HG02852 (cell line): ENCODE results near the gene ADAMTSL4.

ENCODE experiments used
- ATAC-seq: cut with Tn5 transposase; IDR thresholded peaks from one replicate; pipeline ENCODE4 v1.9.1; 2021; ENCODE audit warnings: mild to moderate bottlenecking, moderate library complexity; ENCODE audit not compliant: unreplicated experiment

Gene ADAMTSL4

DNA sequence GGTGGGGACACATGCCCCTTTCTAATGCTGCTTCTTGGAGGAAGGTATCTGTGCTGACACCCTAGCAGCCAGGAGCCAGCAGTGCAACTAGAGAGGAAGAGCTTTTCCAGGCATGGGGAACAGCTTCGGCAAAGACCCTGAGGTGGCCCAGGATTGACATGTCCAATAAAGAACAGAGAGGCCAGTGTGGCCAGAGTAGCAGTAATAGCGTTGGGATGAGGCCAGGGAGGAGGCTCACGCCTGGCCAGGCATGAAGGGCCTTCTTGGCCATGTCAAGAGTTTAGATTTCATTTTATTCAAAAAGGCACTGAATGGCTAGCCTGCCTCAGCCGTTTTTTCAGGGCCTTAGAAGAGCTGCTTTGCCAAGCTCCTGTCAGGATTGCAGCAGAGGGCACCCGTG, 16.3 kb upstream of the ADAMTSL4 start:
- ATAC-seq: no peak

DNA sequence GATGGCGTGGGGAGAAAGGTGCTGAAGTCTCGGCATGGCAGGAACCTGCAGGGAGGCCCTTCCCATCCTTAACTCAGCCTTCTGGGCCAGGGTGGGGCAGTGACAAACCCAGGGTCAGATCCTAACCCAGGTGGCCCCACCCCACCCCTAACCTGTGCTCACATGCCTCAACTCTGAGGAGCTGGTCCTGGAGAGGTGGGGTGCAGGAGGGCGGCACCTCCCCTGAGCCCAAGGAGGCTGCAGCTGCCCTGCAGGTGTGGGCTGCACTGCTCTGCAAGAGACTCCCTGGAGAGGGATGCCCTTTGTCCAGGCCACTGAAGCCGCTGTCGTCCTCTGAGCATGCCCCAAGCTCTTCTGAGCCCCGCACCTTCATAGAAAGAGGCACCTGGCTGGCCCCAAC, 15.2 kb upstream of the ADAMTSL4 start:
- no peak for ATAC-seq

DNA sequence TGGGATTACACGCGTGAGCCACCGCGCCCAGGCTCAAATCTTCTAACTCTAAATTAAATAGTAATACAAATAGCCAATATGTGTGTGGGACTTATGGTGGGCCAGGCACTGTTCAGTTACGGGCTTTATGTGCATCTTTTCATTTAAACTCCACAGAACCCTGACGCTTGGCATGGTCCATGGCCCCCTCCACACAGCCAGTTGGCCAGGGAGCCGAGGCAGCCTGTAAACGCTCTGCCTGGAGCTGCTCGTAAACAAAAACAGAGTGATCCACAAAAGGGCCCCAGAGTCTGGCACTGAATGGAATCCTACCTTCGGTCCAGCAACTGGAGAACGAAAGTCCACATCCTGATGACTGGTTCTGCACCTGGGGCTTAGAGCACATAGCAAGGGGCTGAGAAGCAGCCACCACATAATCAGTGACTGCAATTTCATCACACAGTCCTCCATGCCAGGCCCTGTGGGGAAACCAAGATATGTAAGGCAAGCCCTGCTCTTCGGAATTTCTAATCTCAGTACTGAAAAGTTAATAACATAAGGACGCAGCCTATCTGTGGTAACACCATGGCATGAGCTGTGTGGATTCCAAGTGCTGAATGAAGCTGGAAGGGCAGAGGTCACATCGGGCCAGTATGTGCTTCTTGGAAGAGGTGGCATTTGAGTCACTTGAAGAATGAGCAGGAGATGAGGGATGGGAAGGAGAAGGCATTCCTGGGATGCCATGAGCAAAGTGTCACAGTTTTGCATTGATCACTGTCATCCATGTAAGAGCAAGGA, 13.5 kb upstream of the ADAMTSL4 start:
- no peak for ATAC-seq

DNA sequence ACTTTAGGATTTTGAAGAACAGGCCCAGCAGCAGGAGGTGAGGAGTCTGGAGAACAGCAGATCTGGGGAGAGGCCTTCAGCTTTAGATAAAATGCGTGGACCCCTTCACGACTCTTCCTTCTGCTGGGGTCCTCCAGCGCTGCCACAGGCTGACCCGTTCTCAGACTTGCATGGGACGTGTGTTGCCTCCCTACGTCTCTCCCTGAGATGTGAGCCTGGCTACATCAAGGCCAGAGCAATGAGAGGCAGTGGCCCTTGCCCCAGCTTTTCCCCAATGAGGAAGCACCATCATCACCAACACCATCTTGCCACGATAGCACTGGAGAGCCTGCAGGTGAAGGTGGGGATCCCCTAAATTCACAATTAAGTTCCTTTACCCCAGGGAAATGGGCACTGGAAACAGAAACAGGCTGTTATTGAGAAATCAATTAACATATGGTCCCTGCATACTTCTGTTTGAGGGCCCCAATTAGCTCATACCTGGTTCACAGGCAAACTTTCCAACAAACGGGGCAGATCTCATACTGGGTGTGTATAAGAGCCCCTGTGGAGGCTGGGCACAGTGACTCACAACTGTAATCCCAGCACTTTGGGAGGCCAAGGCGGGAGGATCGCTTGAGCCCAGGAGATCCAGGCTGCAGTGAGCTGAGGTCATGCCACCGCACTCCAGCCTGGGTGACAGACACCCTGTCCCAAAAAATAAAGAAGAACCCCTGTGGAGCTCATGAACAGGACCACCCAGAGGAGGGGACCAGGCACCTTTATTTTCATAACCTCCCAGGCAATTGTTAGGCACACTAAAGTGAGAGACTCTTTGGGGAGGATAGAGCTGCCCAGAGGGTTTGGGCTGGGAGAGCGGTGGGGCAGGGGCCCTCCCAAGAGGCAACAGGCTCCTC, 12.1 kb upstream of the ADAMTSL4 start:
- ATAC-seq: no peak

DNA sequence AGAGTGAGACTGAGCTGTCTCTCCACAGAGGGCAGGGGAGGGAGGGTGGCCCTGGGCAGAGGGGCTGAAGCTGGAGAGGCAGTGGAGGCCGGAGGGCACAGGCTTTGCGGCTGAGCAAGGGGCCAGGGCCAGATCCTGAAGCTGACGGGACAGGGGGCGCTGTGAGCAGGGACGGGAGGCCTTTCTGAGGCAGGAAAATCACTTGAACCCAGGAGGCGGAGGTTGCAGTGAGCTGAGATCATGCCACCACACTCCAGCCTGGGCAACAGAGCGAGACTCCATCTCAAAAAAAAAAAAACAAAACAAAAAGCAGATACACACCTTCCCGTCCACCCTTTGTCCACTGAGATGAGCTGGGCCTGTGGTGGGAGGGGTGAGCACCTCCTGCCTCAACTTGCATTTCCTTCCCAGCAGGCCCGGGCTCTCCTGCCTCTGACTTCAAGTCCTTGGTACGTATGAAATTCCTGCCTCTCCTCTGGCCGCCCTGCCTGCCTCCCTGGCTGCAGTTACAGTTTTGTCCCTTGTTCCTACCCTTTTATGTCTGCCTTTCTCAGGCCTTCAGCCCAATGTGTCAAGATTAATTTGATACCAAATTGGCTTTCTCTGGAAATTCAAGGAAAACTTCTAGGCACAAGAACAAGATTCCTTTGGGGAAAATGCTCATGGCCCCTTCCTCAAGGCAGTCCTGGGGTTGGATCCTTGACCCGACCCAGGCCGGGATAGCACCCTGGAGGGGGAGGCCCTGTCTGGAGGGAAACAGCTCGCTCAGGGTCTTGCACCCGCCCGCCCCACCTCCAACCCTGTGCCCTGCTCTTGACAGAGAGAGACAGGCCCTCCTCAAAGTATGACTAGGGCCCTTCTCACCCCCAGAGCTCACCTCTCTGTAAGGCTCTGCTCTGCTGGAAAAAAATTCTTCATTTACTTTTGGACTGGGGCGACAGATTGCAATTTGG, 11.2 kb upstream of the ADAMTSL4 start:
- no peak for ATAC-seq

DNA sequence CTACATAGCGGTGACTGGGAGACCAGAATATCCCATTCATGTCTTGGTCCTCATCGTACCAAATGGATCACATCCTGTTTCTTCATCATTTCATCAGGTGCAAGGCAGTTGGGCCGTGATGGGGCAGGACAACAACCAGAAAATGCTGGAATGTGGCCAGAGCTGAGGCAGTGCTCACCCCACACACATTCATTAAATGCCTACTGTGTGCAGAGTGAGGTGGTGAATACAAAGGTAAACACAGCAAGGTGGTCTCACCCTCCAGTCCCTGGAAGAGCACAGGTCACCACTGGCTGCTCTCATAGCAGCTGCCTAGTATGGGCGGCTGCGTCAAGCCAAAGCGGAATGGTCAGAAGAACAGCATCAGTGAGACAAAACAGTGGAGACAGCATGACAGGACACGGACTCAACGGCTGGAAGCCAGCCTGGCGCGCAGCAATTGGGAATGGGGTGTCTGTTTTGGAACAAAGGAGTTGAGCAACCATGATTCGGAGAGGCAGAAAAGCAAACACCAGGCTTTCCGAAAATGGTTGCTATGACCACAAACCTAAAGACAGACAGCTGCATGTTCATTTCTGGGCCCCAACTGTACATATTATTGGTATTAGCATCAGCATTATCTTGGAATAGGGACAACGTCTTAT, 5.6 kb upstream of the ADAMTSL4 start:
- ATAC-seq: no peak

DNA sequence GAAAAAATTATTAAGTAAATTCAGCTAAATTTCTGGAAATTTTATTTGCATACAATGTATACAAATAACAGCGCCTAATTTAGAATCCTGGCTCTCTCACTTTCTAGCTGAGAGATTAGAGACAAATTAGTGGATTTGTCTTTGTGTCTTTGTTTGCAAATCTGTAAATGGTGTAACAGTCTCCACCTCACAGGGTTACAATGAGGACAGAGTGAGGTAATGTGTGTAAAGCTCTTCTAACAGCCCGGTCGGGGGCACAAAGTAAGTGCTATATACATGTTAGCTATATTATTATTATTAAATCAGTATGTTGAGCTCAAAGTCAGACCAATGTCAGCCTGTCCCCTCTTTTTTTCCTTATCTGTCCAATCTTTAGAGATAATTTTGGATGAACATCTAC, 5.0 kb upstream of the ADAMTSL4 start:
- no peak for ATAC-seq

DNA sequence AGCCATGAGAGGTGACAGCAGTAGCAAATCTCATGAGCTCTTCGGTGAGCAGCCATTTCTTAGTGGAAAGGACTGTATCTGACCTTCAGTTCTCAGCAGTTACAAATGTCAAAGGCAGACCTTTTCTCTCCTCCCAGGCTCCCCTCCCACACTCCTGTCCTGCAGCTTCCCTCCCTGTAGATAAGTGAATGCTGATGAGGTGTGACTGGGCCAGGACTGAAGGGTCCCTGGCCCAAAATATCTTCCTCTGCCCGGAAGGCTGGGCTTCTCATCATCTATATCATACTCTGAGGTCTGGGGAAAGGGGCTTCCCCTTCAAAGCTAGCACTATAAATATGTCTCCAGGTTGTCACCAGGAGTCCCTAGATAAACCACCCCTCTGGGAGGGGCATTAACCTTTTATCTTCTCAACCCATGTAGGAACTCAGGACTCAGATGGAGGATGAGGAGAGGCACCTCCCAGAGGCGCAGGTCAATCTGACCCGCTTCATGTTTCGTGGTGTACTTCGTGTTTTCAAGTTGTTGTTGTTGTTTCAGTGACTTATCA, 3.6 kb upstream of the ADAMTSL4 start:
- no peak for ATAC-seq

DNA sequence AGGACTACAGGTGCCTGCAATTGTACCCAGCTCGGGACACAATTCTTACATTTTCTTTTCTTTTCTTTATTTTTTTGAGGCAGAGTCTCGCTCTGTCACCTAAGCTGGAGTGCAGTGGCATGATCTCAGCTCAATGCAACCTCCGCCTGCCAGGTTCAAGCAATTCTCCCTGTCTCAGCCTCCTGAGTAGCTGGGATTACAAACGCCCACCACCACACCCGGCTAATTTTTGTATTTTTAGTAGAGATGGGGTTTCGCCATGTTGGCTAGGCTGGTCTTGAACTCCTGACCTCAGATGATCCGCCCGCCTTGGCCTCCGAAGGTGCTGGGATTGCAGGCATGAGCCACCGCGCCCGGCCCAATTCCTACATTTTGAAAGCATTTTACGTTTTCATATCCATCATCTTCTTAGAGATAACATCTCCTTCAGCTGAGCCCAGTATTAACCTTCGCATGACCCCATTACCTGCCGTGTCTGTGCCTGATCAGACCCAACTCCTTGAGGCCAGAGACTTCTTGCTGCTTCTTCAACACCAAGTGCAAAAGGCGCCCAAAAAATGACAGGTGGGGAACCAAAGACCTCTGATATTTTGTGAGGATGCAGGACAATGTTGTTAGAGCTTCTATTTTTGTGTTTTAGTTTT, 2.8 kb upstream of the ADAMTSL4 start:
- no peak for ATAC-seq

DNA sequence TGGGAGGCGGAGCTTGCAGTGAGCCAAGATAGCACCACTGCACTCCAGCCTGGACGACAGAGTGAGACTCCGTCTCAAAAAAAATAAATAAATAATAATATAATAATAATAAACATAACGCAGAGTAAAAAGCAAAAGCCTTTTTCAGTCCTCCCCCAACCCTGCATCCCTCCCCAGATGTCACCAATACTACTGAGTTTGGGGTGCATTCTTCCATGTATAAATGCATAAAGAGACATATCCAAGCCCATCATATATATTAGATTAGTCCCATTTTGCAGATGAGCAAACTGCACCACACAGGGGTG, 930 bp upstream of the ADAMTSL4 start:
- ATAC-seq: no peak

DNA sequence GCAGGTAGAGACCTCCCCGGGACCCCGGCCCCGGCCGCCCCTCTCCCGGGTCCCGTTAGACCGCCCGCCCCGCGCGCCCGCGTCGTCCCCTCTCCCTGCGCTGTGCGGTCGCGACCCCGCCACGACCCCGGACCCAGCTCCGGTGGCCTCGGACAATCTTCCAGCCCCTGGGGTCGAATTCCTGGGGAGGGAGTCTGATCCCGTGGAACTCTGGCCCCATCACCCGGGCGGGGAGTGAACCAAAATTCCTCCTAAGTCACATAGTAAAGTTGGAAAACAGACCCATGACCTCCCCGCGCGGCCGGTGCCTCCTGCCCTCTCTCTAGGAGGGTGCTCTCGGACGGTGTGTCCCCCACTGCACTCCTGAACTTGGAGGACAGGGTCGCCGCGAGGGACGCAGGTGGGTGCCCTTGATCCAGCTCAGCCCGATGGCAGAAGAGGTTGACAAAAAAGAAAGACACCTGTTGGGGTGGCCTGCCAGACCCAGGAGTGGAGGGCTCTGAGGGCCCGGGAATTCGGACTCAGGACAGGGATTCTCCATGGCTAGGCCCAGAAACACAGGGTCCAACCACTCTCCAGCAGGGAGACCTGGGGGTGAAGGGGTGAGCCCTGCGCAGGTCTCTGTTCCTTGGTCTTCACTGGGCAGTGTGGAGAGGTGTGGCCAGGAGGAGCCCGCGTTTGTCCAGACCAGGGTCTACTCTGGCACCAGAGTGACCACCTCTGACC, 451 bp downstream of the ADAMTSL4 start:
- peak; percentile 4 for ATAC-seq

DNA sequence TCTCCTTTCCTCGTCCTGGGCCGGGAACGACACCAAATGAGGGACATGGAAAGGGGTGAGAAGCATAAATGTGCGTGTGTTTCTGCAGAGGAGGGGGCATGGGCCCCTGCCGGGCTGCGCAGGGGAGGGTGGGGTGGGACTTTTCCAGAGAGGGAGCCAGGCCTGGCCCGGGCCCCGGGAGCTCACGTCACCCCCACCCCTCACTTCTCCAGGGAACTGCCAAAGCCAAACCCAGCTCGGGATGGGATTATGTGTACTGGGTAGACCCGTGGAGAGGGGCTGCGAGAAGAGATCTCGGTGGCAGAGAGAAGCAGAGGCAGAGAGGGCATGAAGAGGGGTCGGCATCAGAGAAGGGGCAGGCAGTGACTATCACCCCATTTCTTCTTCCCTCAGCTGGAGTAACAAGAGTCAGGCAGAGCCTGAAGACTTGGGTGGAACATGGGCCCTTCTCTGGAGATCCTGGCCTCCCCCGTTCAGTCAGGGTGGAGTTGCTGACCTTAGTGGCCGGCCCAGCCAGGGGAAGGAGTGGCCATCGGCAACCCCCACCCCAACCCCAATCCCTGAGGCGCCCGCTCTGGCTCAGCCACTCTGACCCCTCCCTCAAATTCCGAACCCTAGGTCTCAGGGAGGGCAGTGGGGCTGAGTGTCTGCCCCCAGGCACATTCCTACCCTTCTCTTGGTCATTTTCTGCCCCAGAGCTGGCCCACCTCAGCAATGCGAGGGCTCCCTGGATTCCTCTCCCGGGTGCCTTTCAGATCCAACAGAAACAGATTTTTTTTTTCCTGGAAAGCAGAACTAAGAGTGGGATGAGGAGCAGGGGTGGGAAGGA, 1.2 kb downstream of the ADAMTSL4 start:
- ATAC-seq: no peak

DNA sequence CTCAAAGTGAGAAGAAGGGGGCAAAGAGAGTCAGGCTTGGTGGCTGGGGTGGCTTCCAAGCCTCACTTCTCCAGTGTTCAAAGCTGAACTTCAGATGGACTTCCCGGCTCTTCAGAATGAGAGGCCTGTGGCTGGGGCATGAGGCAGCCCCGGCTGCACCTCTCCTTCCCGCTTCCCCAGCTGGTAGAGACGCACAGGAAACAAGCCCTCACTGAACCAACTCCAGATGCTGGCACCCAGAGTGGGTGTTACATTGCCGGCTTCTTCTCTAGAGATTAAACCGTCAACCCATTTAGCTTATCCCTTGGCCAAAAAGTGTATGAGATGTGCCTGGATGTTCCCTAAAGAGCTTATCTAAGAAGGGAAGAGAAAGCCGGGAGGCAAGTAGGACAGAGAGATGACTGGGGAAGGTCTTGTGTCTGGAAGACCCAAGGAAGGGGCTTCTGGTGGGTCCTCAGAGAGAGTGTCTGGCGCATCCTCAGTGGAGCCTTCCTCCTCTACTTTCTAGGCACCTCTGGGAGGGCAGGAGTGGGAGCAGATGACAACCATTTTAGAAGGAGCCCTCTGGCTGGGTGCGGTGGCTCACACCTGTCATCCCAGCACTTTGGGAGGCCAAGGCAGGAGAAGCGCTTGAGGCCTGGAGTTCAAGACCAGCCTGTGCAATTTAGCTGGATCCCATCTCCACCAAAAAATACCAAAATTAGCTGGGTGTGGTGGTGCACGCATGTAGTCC, 2.0 kb downstream of the ADAMTSL4 start:
- no peak for ATAC-seq

DNA sequence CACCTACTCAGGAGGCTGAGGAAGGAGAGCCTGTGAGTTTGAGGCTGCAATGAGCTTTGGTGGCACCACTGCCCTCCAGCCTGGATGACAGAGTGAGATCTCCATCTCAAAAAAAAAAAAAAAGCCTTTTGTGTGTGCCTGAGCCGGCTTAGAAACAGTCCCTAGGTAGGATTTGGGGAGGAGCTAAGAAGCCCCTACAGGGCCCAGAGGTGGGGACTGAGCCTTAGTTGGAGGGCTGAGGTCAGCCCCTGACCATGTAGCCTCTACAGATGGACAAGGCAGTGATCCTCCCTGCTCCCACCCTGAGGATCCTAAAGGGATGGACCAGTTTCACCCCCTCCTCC, 2.5 kb downstream of the ADAMTSL4 start:
- no peak for ATAC-seq

DNA sequence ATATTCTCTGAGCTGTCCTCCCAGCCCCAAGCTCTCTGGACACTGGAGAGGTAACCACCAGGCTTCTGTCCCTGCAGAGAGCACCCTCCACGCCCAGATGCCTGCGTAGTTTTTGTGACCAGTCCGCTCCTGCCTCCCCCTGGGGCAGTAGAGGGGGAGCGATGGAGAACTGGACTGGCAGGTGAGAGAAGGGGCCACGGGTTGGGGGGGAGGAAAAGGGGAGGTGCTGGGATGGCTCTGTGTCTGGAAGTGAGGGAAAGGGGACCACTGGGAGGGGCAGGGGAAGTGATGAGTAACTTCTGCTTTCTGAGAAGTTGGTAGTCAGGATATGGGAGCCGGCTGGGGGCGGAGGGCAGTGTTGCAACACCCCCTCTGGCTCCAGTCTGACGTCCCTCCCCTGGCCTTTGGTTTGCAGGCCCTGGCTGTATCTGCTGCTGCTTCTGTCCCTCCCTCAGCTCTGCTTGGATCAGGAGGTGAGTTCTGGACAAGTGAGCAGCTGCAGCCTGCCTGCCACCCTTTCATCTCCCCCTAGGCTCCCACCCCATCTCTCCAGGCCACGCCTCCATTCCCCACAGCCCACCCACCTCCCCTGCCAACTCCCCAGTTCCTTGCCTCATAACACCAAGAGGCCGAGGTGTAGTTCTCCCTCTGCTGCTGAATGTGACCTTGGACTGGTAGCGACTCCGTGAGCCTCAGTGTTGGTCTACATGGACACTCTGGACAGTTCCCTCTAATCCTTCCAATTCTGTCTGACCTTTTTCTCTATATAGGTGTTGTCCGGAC, 3.1 kb downstream of the ADAMTSL4 start:
- ATAC-seq: no peak

DNA sequence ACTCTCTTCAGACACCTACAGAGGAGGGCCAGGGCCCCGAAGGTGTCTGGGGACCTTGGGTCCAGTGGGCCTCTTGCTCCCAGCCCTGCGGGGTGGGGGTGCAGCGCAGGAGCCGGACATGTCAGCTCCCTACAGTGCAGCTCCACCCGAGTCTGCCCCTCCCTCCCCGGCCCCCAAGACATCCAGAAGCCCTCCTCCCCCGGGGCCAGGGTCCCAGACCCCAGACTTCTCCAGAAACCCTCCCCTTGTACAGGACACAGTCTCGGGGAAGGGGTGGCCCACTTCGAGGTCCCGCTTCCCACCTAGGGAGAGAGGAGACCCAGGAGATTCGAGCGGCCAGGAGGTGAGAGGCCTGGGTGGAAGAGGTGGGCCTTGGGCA, 3.7 kb downstream of the ADAMTSL4 start:
- no peak for ATAC-seq

DNA sequence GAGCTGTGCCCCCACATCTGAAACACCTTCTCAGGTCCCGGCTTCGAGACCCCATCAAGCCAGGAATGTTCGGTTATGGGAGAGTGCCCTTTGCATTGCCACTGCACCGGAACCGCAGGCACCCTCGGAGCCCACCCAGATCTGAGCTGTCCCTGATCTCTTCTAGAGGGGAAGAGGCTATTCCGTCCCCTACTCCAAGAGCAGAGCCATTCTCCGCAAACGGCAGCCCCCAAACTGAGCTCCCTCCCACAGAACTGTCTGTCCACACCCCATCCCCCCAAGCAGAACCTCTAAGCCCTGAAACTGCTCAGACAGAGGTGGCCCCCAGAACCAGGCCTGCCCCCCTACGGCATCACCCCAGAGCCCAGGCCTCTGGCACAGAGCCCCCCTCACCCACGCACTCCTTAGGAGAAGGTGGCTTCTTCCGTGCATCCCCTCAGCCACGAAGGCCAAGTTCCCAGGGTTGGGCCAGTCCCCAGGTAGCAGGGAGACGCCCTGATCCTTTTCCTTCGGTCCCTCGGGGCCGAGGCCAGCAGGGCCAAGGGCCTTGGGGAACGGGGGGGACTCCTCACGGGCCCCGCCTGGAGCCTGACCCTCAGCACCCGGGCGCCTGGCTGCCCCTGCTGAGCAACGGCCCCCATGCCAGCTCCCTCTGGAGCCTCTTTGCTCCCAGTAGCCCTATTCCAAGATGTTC, 4.3 kb downstream of the ADAMTSL4 start:
- ATAC-seq: no peak
